GM12878 (cell line): ENCODE data around the gene P3H2. TPM values are rescaled to one million over a fixed set of nuclear protein-coding genes. Genes with fewer than 3 reads are reported as not detected.

Experiments used
- ATAC-seq: fragments of 200-7000 bp; cut with Tn5 transposase; 3 replicates; pipeline ENCODE4 v1.9.1; 2020; ENCODE audit warnings: mild to moderate bottlenecking, moderate library complexity
- BruUV-seq: library from RNA; stranded (reverse); fragments of 400-500 nt; replicated peaks from 2 replicates; lab custom pipeline; 2021; lab: Mats Ljungman, UMichigan
- CTCF ChIA-PET: fragments of 300-600 bp; sonication (Branson Sonifier 250); formaldehyde crosslinking; extraction: SDS; loops from one replicate; lab custom pipeline; 2021; ENCODE audit warnings: inconsistent platforms; lab: Yijun Ruan, JAX
- POLR2A ChIA-PET: fragments of 350-600 bp; formaldehyde crosslinking; extraction: SDS; loops from one replicate; lab custom pipeline; 2021; ENCODE audit warnings: inconsistent platforms; lab: Charles Lee
- RAD21 ChIA-PET: fragments of 300-600 bp; sonication (Branson Sonifier 250); formaldehyde crosslinking; loops from one replicate; lab custom pipeline; 2023; ENCODE audit warnings: antibody characterized with exemption; ENCODE audit not compliant: unreplicated experiment; lab: Charles Lee
- SMC1A ChIA-PET: fragments of 300-600 bp; sonication (Branson Sonifier 250); formaldehyde crosslinking; loops from one replicate; lab custom pipeline; 2023; ENCODE audit not compliant: unreplicated experiment, uncharacterized antibody; lab: Charles Lee
- DNase-seq: peaks from one replicate; pipeline ENCODE4 v3.0.0-alpha.2; 2011; ENCODE audit warnings: low read depth, low spot score
- FAIRE-seq: peaks from 3 replicates; lab custom pipeline; 2011; peaks lifted over from hg19 to GRCh38; lab: Jason Lieb, UNC
- H2AFZ ChIP-seq: 2 replicates; pipeline ENCODE4 v1.6.0; 2011; ENCODE audit warnings: low read depth, low read length, control low read depth; ENCODE audit not compliant: control insufficient read depth
- H3K27ac ChIP-seq: 2 replicates; pipeline ENCODE4 v1.5.1; 2011; ENCODE audit warnings: control low read depth; ENCODE audit not compliant: control insufficient read depth, insufficient read depth
- H3K27me3 ChIP-seq, 2 experiments: replicated peaks in 1 of 2; 2 replicates each; pipeline versions ENCODE4 v1.6.0 to v1.6.1; 2011; ENCODE audit warnings: low read length in 1 of 2; ENCODE audit not compliant: control insufficient read depth in 2 of 2, insufficient read depth in 2 of 2
- H3K36me3 ChIP-seq, 2 experiments: 2 replicates each; pipeline ENCODE4 v1.5.1; 2011; ENCODE audit warnings: low read length in 1 of 2; ENCODE audit not compliant: control insufficient read depth in 2 of 2, insufficient read depth in 2 of 2
- H3K4me1 ChIP-seq: 2 replicates; pipeline ENCODE4 v1.6.1; 2011; ENCODE audit warnings: mild to moderate bottlenecking, low read length, moderate library complexity, mixed read lengths; ENCODE audit not compliant: control insufficient read depth, insufficient read depth
- H3K4me2 ChIP-seq: 2 replicates; pipeline ENCODE4 v1.6.0; 2011; ENCODE audit warnings: control low read depth; ENCODE audit not compliant: control insufficient read depth, insufficient read depth
- H3K4me3 ChIP-seq: fragments of 200-600 bp; sonication (generic); 2 replicates; pipeline ENCODE4 v1.5.1; 2016
- H3K79me2 ChIP-seq: 2 replicates; pipeline ENCODE4 v1.6.0; 2011; ENCODE audit warnings: low read length; ENCODE audit not compliant: control insufficient read depth, insufficient read depth
- H3K9ac ChIP-seq: 2 replicates; pipeline ENCODE4 v1.8.0; 2011; ENCODE audit warnings: low read length, control low read depth, mixed read lengths; ENCODE audit not compliant: control insufficient read depth, insufficient read depth
- H3K9me3 ChIP-seq: replicated peaks from 3 replicates; pipeline ENCODE4 v1.5.1; 2011; ENCODE audit warnings: mild to moderate bottlenecking, low read length; ENCODE audit not compliant: control insufficient read depth, insufficient read depth
- H4K20me1 ChIP-seq: 2 replicates; pipeline ENCODE4 v1.6.0; 2011; ENCODE audit not compliant: control insufficient read depth, insufficient read depth
- BCL11A ChIP-seq: IDR thresholded peaks from 2 replicates; pipeline ENCODE4 v1.6.1; 2011; ENCODE audit warnings: low read depth, low read length
- CBX5 ChIP-seq: sonication (generic); IDR thresholded peaks from 2 replicates; pipeline ENCODE4 v1.6.1; 2016; ENCODE audit warnings: low read depth, moderate library complexity, mild to moderate bottlenecking, inconsistent platforms
- CREB1 ChIP-seq: IDR thresholded peaks from 2 replicates; pipeline ENCODE4 v1.6.1; 2012; ENCODE audit warnings: low read depth, mild to moderate bottlenecking, inconsistent platforms
- EED ChIP-seq: sonication (generic); IDR thresholded peaks from 2 replicates; pipeline ENCODE4 v1.6.1; 2016; ENCODE audit warnings: antibody characterized with exemption, low read depth
- GATAD2B ChIP-seq: fragments of 450-650 bp; conservative IDR thresholded peaks from 2 replicates; pipeline ENCODE4 v1.6.1; 2017; ENCODE audit warnings: low read depth, mild to moderate bottlenecking, moderate library complexity
- KAT2A ChIP-seq: conservative IDR thresholded peaks from 2 replicates; pipeline ENCODE4 v1.6.1; 2011; ENCODE audit warnings: low read depth, low read length; ENCODE audit not compliant: control insufficient read depth
- POU2F2 ChIP-seq: IDR thresholded peaks from 3 replicates; pipeline ENCODE4 v1.6.1; 2011; ENCODE audit warnings: low read depth, mild to moderate bottlenecking, low read length, borderline replicate concordance
- SIN3A ChIP-seq: IDR thresholded peaks from 2 replicates; pipeline ENCODE4 v1.6.1; 2012; ENCODE audit warnings: low read depth, low read length, improper control_type of control experiment
- WGBS: methylation state at CpG from one replicate; pipeline ENCODE4 v1.1.6; 2016; ENCODE audit warnings: low lambda C conversion rate; ENCODE audit not compliant: insufficient replicate concordance, insufficient coverage; ENCODE audit errors: missing lambda C conversion rate; 5-methylcytosine and 5-hydroxymethylcytosine counted together
- in situ Hi-C: fragments of 300-500 bp; cut with MboI; formaldehyde crosslinking; loops from 9 replicates; pipeline ENCODE4 v1.14.3; 2018; ENCODE audit warnings: mixed read lengths
- intact Hi-C: fragments of 100-400 bp; cut with micrococcal nuclease; formaldehyde crosslinking; loops from one replicate; pipeline ENCODE4 v1.14.2; 2022; ENCODE audit not compliant: unreplicated experiment
- polyA plus RNA-seq, 11 experiments: library from polyadenylated mRNA; depleted of rRNA in 4 of 11; unstranded in 6 of 11; stranded (reverse) in 5 of 11; fragments of >200 nt; fragmentation: Nextera tagmentation in 4 of 11; fragmentation: Illumina TruSeq in 1 of 11; extraction: Ambion mirVana in 4 of 11; extraction: Trizol in 1 of 11; gene quantifications; 1 replicate in 1 of 11; 2 replicates in 10 of 11; pipeline versions ENCODE4 v1.2.1 to v1.2.3, GENCODE V29; 2011 to 2016; ENCODE audit warnings: inconsistent platforms in 2 of 11, missing spikeins in 2 of 11, low read depth in 1 of 11
- total RNA-seq, 4 experiments: library from RNA; depleted of rRNA in 3 of 4; stranded (reverse); fragments of >200 nt in 3 of 4; fragmentation: Illumina TruSeq in 1 of 4; extraction: Trizol in 1 of 4; gene quantifications; 2 replicates each; pipeline versions ENCODE4 v1.2.1 to v1.2.3, GENCODE V29; 2013 to 2021
- TF ChIP-seq, protein P1 (sequence below): fragments of 450-650 bp; IDR thresholded peaks from 2 replicates; pipeline ENCODE4 v1.6.1; 2018; ENCODE audit warnings: borderline replicate concordance, mild to moderate bottlenecking; ENCODE audit not compliant: partially characterized antibody
- TF ChIP-seq, protein P2 (sequence below): IDR thresholded peaks from 2 replicates; pipeline ENCODE4 v1.6.1; 2012; ENCODE audit warnings: mild to moderate bottlenecking, low read depth, low read length
- TF ChIP-seq, protein P3 (sequence below): fragments of 450-650 bp; IDR thresholded peaks from 2 replicates; pipeline ENCODE4 v1.6.1; 2017; ENCODE audit warnings: borderline replicate concordance
- TF ChIP-seq, protein P4 (sequence below): IDR thresholded peaks from 2 replicates; pipeline ENCODE4 v1.6.1; 2011; ENCODE audit warnings: low read depth, mild to moderate bottlenecking, low read length, moderate library complexity, borderline replicate concordance; ENCODE audit errors: extremely low read depth
- TF ChIP-seq, protein P5 (sequence below): fragments of 450-650 bp; conservative IDR thresholded peaks from 2 replicates; pipeline ENCODE4 v1.6.1; 2017; ENCODE audit warnings: mild to moderate bottlenecking, moderate library complexity

P3H2 gene
- total and polyA plus RNA-seq, 10 of the 15 experiments (the other 5 are each of a cell fraction or from before 2014, with no cell fraction given): 27.0 to 97.6 (median 83.2) TPM

DNA sequence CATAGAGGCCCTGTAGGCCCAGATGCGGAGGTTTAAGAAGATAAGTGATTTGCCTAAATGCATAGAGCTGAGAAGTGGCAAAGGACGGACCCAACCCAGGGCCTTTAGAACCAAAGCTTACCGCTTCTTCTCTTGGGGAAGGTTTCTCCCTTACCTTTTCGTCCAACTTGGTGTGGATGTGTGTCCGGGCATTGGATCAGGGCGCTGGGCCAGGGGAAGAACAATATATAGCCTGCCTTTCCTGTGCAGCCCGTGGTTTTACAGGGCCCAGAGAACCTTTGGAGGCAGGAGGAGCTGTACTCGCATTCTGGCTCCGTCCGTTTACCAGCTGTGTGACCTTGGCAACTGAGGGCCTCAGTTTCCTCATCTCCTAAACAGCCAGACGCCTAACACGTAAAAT, 686 bp upstream of the P3H2 start:
- Histone ChIP-seq H3K27ac (no peak overlapping the region), H3K9ac (no peak overlapping the region), H3K79me2 (peaks cover 12% of the 10 kb centered on the region), H3K36me3 (no peaks in the 10 kb centered on the region), H2AFZ (no peak overlapping the region), H3K4me1 (peaks cover 4% of the 10 kb centered on the region; the same call in 1 of the 2 replicates), H3K27me3 (peaks cover 2 to 3% of the 10 kb centered on the region in 2 experiments; a peak in 3 of 4 replicates), H3K9me3 (no peaks in the 10 kb centered on the region), H4K20me1 (no peaks in the 10 kb centered on the region; the same call in 1 of the 2 replicates), H3K4me2 (peak overlapping the region; percentile 57), H3K4me3 (no peak overlapping the region)
- ChIA-PET CTCF (interaction anchor here (0.6 to 2.6 kb wide), 16 partner anchors 10 to 303 kb away, joined by 3 to 9 read pairs (median 4); no protein-coding TSS in a partner anchor), SMC1A (interaction anchor here (0.7 to 6.0 kb wide), 21 partner anchors 11 to 262 kb away, joined by 3 to 42 read pairs (median 4); no protein-coding TSS in a partner anchor), POLR2A (interaction anchor here (0.6 to 1.0 kb wide), 4 partner anchors 12 to 81 kb away, joined by 3 to 4 read pairs (median 3); no protein-coding TSS in a partner anchor), RAD21 (interaction anchor here (0.9 to 2.5 kb wide), 18 partner anchors 9 to 304 kb away, joined by 3 to 17 read pairs (median 5); no protein-coding TSS in a partner anchor)
- FAIRE-seq: no peak
- no peak for ATAC-seq
- 74% methylated on average over 12 of the region's 12 CpGs for WGBS
- DNase-seq: no peak
- no TSS peak for BruUV-seq
- TF ChIP-seq, protein P1, sequence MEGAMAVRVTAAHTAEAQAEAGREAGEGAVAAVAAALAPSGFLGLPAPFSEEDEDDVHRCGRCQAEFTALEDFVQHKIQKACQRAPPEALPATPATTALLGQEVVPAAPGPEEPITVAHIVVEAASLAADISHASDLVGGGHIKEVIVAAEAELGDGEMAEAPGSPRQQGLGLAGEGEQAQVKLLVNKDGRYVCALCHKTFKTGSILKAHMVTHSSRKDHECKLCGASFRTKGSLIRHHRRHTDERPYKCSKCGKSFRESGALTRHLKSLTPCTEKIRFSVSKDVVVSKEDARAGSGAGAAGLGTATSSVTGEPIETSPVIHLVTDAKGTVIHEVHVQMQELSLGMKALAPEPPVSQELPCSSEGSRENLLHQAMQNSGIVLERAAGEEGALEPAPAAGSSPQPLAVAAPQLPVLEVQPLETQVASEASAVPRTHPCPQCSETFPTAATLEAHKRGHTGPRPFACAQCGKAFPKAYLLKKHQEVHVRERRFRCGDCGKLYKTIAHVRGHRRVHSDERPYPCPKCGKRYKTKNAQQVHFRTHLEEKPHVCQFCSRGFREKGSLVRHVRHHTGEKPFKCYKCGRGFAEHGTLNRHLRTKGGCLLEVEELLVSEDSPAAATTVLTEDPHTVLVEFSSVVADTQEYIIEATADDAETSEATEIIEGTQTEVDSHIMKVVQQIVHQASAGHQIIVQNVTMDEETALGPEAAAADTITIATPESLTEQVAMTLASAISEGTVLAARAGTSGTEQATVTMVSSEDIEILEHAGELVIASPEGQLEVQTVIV: no peak
- TF ChIP-seq CBX5: no peak
- no peak for TF ChIP-seq SIN3A
- no peak for TF ChIP-seq BCL11A
- no peak for TF ChIP-seq KAT2A
- TF ChIP-seq POU2F2: no peak
- no peak for TF ChIP-seq CREB1
- TF ChIP-seq, protein P2, sequence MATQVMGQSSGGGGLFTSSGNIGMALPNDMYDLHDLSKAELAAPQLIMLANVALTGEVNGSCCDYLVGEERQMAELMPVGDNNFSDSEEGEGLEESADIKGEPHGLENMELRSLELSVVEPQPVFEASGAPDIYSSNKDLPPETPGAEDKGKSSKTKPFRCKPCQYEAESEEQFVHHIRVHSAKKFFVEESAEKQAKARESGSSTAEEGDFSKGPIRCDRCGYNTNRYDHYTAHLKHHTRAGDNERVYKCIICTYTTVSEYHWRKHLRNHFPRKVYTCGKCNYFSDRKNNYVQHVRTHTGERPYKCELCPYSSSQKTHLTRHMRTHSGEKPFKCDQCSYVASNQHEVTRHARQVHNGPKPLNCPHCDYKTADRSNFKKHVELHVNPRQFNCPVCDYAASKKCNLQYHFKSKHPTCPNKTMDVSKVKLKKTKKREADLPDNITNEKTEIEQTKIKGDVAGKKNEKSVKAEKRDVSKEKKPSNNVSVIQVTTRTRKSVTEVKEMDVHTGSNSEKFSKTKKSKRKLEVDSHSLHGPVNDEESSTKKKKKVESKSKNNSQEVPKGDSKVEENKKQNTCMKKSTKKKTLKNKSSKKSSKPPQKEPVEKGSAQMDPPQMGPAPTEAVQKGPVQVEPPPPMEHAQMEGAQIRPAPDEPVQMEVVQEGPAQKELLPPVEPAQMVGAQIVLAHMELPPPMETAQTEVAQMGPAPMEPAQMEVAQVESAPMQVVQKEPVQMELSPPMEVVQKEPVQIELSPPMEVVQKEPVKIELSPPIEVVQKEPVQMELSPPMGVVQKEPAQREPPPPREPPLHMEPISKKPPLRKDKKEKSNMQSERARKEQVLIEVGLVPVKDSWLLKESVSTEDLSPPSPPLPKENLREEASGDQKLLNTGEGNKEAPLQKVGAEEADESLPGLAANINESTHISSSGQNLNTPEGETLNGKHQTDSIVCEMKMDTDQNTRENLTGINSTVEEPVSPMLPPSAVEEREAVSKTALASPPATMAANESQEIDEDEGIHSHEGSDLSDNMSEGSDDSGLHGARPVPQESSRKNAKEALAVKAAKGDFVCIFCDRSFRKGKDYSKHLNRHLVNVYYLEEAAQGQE: no peak
- TF ChIP-seq, protein P3, sequence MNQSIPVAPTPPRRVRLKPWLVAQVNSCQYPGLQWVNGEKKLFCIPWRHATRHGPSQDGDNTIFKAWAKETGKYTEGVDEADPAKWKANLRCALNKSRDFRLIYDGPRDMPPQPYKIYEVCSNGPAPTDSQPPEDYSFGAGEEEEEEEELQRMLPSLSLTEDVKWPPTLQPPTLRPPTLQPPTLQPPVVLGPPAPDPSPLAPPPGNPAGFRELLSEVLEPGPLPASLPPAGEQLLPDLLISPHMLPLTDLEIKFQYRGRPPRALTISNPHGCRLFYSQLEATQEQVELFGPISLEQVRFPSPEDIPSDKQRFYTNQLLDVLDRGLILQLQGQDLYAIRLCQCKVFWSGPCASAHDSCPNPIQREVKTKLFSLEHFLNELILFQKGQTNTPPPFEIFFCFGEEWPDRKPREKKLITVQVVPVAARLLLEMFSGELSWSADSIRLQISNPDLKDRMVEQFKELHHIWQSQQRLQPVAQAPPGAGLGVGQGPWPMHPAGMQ: no peak
- TF ChIP-seq GATAD2B: no peak
- TF ChIP-seq, protein P4, sequence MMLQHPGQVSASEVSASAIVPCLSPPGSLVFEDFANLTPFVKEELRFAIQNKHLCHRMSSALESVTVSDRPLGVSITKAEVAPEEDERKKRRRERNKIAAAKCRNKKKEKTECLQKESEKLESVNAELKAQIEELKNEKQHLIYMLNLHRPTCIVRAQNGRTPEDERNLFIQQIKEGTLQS: no peak
- TF ChIP-seq, protein P5, sequence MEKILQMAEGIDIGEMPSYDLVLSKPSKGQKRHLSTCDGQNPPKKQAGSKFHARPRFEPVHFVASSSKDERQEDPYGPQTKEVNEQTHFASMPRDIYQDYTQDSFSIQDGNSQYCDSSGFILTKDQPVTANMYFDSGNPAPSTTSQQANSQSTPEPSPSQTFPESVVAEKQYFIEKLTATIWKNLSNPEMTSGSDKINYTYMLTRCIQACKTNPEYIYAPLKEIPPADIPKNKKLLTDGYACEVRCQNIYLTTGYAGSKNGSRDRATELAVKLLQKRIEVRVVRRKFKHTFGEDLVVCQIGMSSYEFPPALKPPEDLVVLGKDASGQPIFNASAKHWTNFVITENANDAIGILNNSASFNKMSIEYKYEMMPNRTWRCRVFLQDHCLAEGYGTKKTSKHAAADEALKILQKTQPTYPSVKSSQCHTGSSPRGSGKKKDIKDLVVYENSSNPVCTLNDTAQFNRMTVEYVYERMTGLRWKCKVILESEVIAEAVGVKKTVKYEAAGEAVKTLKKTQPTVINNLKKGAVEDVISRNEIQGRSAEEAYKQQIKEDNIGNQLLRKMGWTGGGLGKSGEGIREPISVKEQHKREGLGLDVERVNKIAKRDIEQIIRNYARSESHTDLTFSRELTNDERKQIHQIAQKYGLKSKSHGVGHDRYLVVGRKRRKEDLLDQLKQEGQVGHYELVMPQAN: no peak
- TF ChIP-seq EED: no peak
- intact Hi-C loops: no loop called here
- in situ Hi-C loops: no loop called here
